HUES64 (cell line): ENCODE data around the gene AMBRA1.

Source experiments
- H3K27ac ChIP-seq: 2 replicates; pipeline ENCODE4 v1.7.0; 2013; ENCODE audit warnings: low read depth, low read length, inconsistent platforms
- H3K27me3 ChIP-seq: 2 replicates; pipeline ENCODE4 v1.6.1; 2013; ENCODE audit warnings: mild to moderate bottlenecking, low read length; ENCODE audit not compliant: insufficient read depth
- H3K36me3 ChIP-seq: 2 replicates; pipeline ENCODE4 v1.6.1; 2013; ENCODE audit warnings: mild to moderate bottlenecking, low read length; ENCODE audit not compliant: insufficient read depth
- H3K4me1 ChIP-seq: 2 replicates; pipeline ENCODE4 v1.6.1; 2013; ENCODE audit warnings: mild to moderate bottlenecking, low read length, moderate library complexity; ENCODE audit not compliant: insufficient read depth
- H3K4me3 ChIP-seq: 2 replicates; pipeline ENCODE4 v1.5.1; 2013; ENCODE audit warnings: mild to moderate bottlenecking, low read length, moderate library complexity
- H3K9ac ChIP-seq: 2 replicates; pipeline ENCODE4 v1.6.1; 2013; ENCODE audit warnings: mild to moderate bottlenecking, low read depth, low read length
- H3K9me3 ChIP-seq: 2 replicates; pipeline ENCODE4 v1.6.1; 2013; ENCODE audit warnings: low read depth, low read length; ENCODE audit not compliant: insufficient read depth
- WGBS: fragments of 150-250, 120-280 bp; methylation state at CpG from one replicate; pipeline ENCODE4 v1.1.7; 2013; ENCODE audit warnings: missing lambda C conversion rate; 5-methylcytosine and 5-hydroxymethylcytosine counted together

Gene AMBRA1

GRCh38 chr11:46493791-46494190 lies 100.0 kb downstream of the AMBRA1 start:
- Histone ChIP-seq H3K9ac (no peak overlapping the region), H3K27ac (no peak overlapping the region)

GRCh38 chr11:46492532-46492931 lies 101.3 kb downstream of the AMBRA1 start:
- Histone ChIP-seq H3K9ac (no peak overlapping the region), H3K27me3 (no peaks in the 10 kb centered on the region), H3K27ac (no peak overlapping the region), H3K4me1 (no peaks in the 10 kb centered on the region), H3K4me3 (no peak overlapping the region), H3K36me3 (peaks cover 32% of the 10 kb centered on the region), H3K9me3 (no peaks in the 10 kb centered on the region)
- 95% methylated on average over 10 of the region's 11 CpGs for WGBS

More at GRCh38 chr11:46493791-46494190, 100.0 kb downstream of the AMBRA1 start:
- H3K4me1 ChIP-seq = no peaks in the 10 kb centered on the region
- peaks cover 32% of the 10 kb centered on the region for H3K36me3 ChIP-seq
- WGBS = 93% methylated on average over 9 of the region's 9 CpGs
- H3K9me3 ChIP-seq = no peaks in the 10 kb centered on the region
- H3K27me3 ChIP-seq = no peaks in the 10 kb centered on the region
- H3K4me3 ChIP-seq = no peak overlapping the region

- Histone ChIP-seq H3K27me3 (no peaks in the 10 kb centered on the region), H3K9ac (no peak overlapping the region), H3K9me3 (no peaks in the 10 kb centered on the region), H3K4me3 (no peak overlapping the region), H3K36me3 (peaks cover 32% of the 10 kb centered on the region), H3K27ac (no peak overlapping the region), H3K4me1 (no peaks in the 10 kb centered on the region)
- WGBS = 94% methylated on average over 4 of the region's 4 CpGs
These were observed 102.0 kb downstream of the AMBRA1 start for GRCh38 chr11:46491661-46492330.

- H3K27me3 ChIP-seq = no peaks in the 10 kb centered on the region
- H3K36me3 ChIP-seq = peaks cover 32% of the 10 kb centered on the region
- no peak overlapping the region for H3K4me3 ChIP-seq
- H3K4me1 ChIP-seq = no peaks in the 10 kb centered on the region
- H3K9ac ChIP-seq = no peak overlapping the region
- no peaks in the 10 kb centered on the region for H3K9me3 ChIP-seq
- no peak overlapping the region for H3K27ac ChIP-seq
These were observed 103.2 kb downstream of the AMBRA1 start for GRCh38 chr11:46490666-46491065.

- no peak overlapping the region for H3K4me3 ChIP-seq
- no peaks in the 10 kb centered on the region for H3K4me1 ChIP-seq
- no peaks in the 10 kb centered on the region for H3K9me3 ChIP-seq
- WGBS = 76% methylated on average over 6 of the region's 6 CpGs
- no peaks in the 10 kb centered on the region for H3K27me3 ChIP-seq
- peaks cover 26% of the 10 kb centered on the region for H3K36me3 ChIP-seq
- H3K27ac ChIP-seq = no peak overlapping the region
- no peak overlapping the region for H3K9ac ChIP-seq
These were observed 103.9 kb downstream of the AMBRA1 start for GRCh38 chr11:46489656-46490560.

- Histone ChIP-seq H3K27ac (no peak overlapping the region), H3K36me3 (no peaks in the 10 kb centered on the region), H3K9ac (no peak overlapping the region), H3K4me1 (no peaks in the 10 kb centered on the region), H3K9me3 (no peaks in the 10 kb centered on the region), H3K27me3 (no peaks in the 10 kb centered on the region), H3K4me3 (no peak overlapping the region)
- 90% methylated on average over 4 of the region's 4 CpGs for WGBS
These were observed 107.9 kb downstream of the AMBRA1 start for GRCh38 chr11:46485856-46486443.

- H3K27me3 ChIP-seq = no peaks in the 10 kb centered on the region
- H3K27ac ChIP-seq = no peak overlapping the region
- H3K4me1 ChIP-seq = no peaks in the 10 kb centered on the region
- H3K9me3 ChIP-seq = no peaks in the 10 kb centered on the region
- H3K9ac ChIP-seq = no peak overlapping the region
- H3K4me3 ChIP-seq = no peak overlapping the region
- no peaks in the 10 kb centered on the region for H3K36me3 ChIP-seq
These were observed 109.7 kb downstream of the AMBRA1 start for GRCh38 chr11:46484101-46484500.

- Histone ChIP-seq H3K27ac (no peak overlapping the region), H3K9ac (no peak overlapping the region), H3K27me3 (no peaks in the 10 kb centered on the region), H3K4me1 (no peaks in the 10 kb centered on the region), H3K4me3 (no peak overlapping the region), H3K9me3 (no peaks in the 10 kb centered on the region), H3K36me3 (no peaks in the 10 kb centered on the region)
- 91% methylated on average over 3 of the region's 3 CpGs for WGBS
These were observed 112.9 kb downstream of the AMBRA1 start for GRCh38 chr11:46480909-46481308.

- no peak overlapping the region for H3K4me3 ChIP-seq
- 97% methylated on average over 2 of the region's 2 CpGs for WGBS
- no peaks in the 10 kb centered on the region for H3K4me1 ChIP-seq
- no peaks in the 10 kb centered on the region for H3K36me3 ChIP-seq
- no peak overlapping the region for H3K9ac ChIP-seq
- H3K27me3 ChIP-seq = no peaks in the 10 kb centered on the region
- no peak overlapping the region for H3K27ac ChIP-seq
- no peaks in the 10 kb centered on the region for H3K9me3 ChIP-seq
These were observed 113.6 kb downstream of the AMBRA1 start for GRCh38 chr11:46480166-46480726.

- Histone ChIP-seq H3K9ac (no peak overlapping the region), H3K27ac (no peak overlapping the region), H3K4me1 (no peaks in the 10 kb centered on the region), H3K4me3 (no peak overlapping the region), H3K36me3 (no peaks in the 10 kb centered on the region), H3K9me3 (no peaks in the 10 kb centered on the region), H3K27me3 (no peaks in the 10 kb centered on the region)
- 95% methylated on average over 7 of the region's 7 CpGs for WGBS
These were observed 114.2 kb downstream of the AMBRA1 start for GRCh38 chr11:46479601-46480000.

- 93% methylated on average over 1 of the region's 1 CpG for WGBS
These were observed 115.6 kb downstream of the AMBRA1 start for GRCh38 chr11:46478196-46478595.

More at GRCh38 chr11:46478196-46478595, 115.6 kb downstream of the AMBRA1 start:
- no peaks in the 10 kb centered on the region for H3K27me3 ChIP-seq
- no peaks in the 10 kb centered on the region for H3K4me1 ChIP-seq
- no peak overlapping the region for H3K4me3 ChIP-seq
- no peaks in the 10 kb centered on the region for H3K36me3 ChIP-seq
- H3K9me3 ChIP-seq = no peaks in the 10 kb centered on the region
- H3K27ac ChIP-seq = no peak overlapping the region
- H3K9ac ChIP-seq = no peak overlapping the region
